ENCODE data around the gene SKIC2.

The SKIC2 gene

GRCh38 chr6:31958412-31958740 is 599 bp upstream of the SKIC2 start:
- peaks cover 24% of the 10 kb centered on the region for H3K4me1 ChIP-seq (ENCODE audit: insufficient read depth, low read length, severe bottlenecking)
- no peaks in the 10 kb centered on the region for H3K9me2 ChIP-seq (ENCODE audit: low read depth, low read length)
- H3K27ac ChIP-seq (ENCODE audit: low read depth, low read length, poor library complexity, severe bottlenecking): no peak overlapping the region
- H3K27me3 ChIP-seq (ENCODE audit: insufficient read depth, low read length): no peaks in the 10 kb centered on the region
- H3K79me2 ChIP-seq (ENCODE audit: insufficient read depth, low read length): peaks cover 8% of the 10 kb centered on the region; the same call in 1 of the 2 replicates
- H4K20me1 ChIP-seq (ENCODE audit: insufficient read depth, low read length): no peaks in the 10 kb centered on the region
- TF ChIP-seq CTCF (IDR thresholded peaks at IDR 0.05; ENCODE audit: low read length) (no peak), EZH2 (IDR thresholded peaks at IDR 0.05; ENCODE audit: borderline replicate concordance, low read length) (no peak)
- peak overlapping the region; percentile 100 for H3K9ac ChIP-seq (ENCODE audit: low read length)
- H3K4me3 ChIP-seq (ENCODE audit: low read depth, low read length, poor library complexity, severe bottlenecking): peak overlapping the region; percentile 100
- no peaks in the 10 kb centered on the region for H3K9me3 ChIP-seq (ENCODE audit: low read length)
- H3K4me2 ChIP-seq (ENCODE audit: low read length): peak overlapping the region; percentile 99
- H3K36me3 ChIP-seq (ENCODE audit: insufficient read depth, low read length): peaks cover 61% of the 10 kb centered on the region
- no peaks in the 10 kb centered on the region for H3F3A ChIP-seq (ENCODE audit: insufficient read depth, low read length)
- peak overlapping the region; percentile 65; the same call in 1 of the 2 replicates for H2AFZ ChIP-seq (ENCODE audit: low read length)

GRCh38 chr6:31961616-31962015 is 2.6 kb downstream of the SKIC2 start:
- Histone ChIP-seq H4K20me1 (ENCODE audit: insufficient read depth, low read length) (no peaks in the 10 kb centered on the region), H2AFZ (ENCODE audit: low read length) (no peak overlapping the region), H3K27me3 (ENCODE audit: insufficient read depth, low read length) (no peaks in the 10 kb centered on the region), H3K36me3 (ENCODE audit: insufficient read depth, low read length) (peaks cover 75% of the 10 kb centered on the region), H3F3A (ENCODE audit: insufficient read depth, low read length) (no peaks in the 10 kb centered on the region), H3K79me2 (ENCODE audit: insufficient read depth, low read length) (peaks cover 8% of the 10 kb centered on the region; the same call in 1 of the 2 replicates), H3K4me1 (ENCODE audit: insufficient read depth, low read length, severe bottlenecking) (peaks cover 24% of the 10 kb centered on the region), H3K27ac (ENCODE audit: low read depth, low read length, poor library complexity, severe bottlenecking) (no peak overlapping the region), H3K9ac (ENCODE audit: low read length) (no peak overlapping the region), H3K9me2 (ENCODE audit: low read depth, low read length) (no peaks in the 10 kb centered on the region), H3K4me2 (ENCODE audit: low read length) (no peak overlapping the region), H3K9me3 (ENCODE audit: low read length) (no peaks in the 10 kb centered on the region), H3K4me3 (ENCODE audit: low read depth, low read length, poor library complexity, severe bottlenecking) (no peak overlapping the region)
- TF ChIP-seq CTCF (IDR thresholded peaks at IDR 0.05; ENCODE audit: low read length): no peak
- no peak for TF ChIP-seq EZH2 (IDR thresholded peaks at IDR 0.05; ENCODE audit: borderline replicate concordance, low read length)

GRCh38 chr6:31963921-31964320 is 4.9 kb downstream of the SKIC2 start:
- Histone ChIP-seq H3K27ac (ENCODE audit: low read depth, low read length, poor library complexity, severe bottlenecking) (no peak overlapping the region), H3K9ac (ENCODE audit: low read length) (no peak overlapping the region), H3K79me2 (ENCODE audit: insufficient read depth, low read length) (peaks cover 8% of the 10 kb centered on the region; the same call in 1 of the 2 replicates), H3K4me3 (ENCODE audit: low read depth, low read length, poor library complexity, severe bottlenecking) (no peak overlapping the region), H3K4me1 (ENCODE audit: insufficient read depth, low read length, severe bottlenecking) (peaks cover 12% of the 10 kb centered on the region), H3F3A (ENCODE audit: insufficient read depth, low read length) (no peaks in the 10 kb centered on the region), H3K9me3 (ENCODE audit: low read length) (no peaks in the 10 kb centered on the region), H3K27me3 (ENCODE audit: insufficient read depth, low read length) (no peaks in the 10 kb centered on the region), H3K4me2 (ENCODE audit: low read length) (no peak overlapping the region), H3K36me3 (ENCODE audit: insufficient read depth, low read length) (peaks cover 89% of the 10 kb centered on the region), H4K20me1 (ENCODE audit: insufficient read depth, low read length) (no peaks in the 10 kb centered on the region), H2AFZ (ENCODE audit: low read length) (no peak overlapping the region), H3K9me2 (ENCODE audit: low read depth, low read length) (no peaks in the 10 kb centered on the region)
- TF ChIP-seq CTCF (IDR thresholded peaks at IDR 0.05; ENCODE audit: low read length) (no peak), EZH2 (IDR thresholded peaks at IDR 0.05; ENCODE audit: borderline replicate concordance, low read length) (no peak)
